Astrocyte (in vitro differentiated cells and primary cell): ENCODE results near the gene ZNF8. TPM values are rescaled to one million over a fixed set of nuclear protein-coding genes. Genes with fewer than 3 reads are reported as not detected.

Source experiments
- DNase-seq: peaks from one replicate; pipeline ENCODE4 v3.0.0-alpha.2; 2010; ENCODE audit warnings: low read depth
- FAIRE-seq: peaks from 2 replicates; lab custom pipeline; 2011; peaks lifted over from hg19 to GRCh38; lab: Jason Lieb, UNC
- H2AFZ ChIP-seq: 2 replicates; pipeline ENCODE4 v1.6.0; 2012; ENCODE audit warnings: low read depth, low read length, inconsistent platforms
- H3K27ac ChIP-seq: 2 replicates; pipeline ENCODE4 v1.5.1; 2011; ENCODE audit warnings: low read depth, low read length, inconsistent platforms
- H3K27me3 ChIP-seq: 2 replicates; pipeline ENCODE4 v1.6.0; 2011; ENCODE audit warnings: low read length, inconsistent platforms; ENCODE audit not compliant: insufficient read depth
- H3K36me3 ChIP-seq: 2 replicates; pipeline ENCODE4 v1.5.1; 2011; ENCODE audit warnings: low read length, inconsistent platforms; ENCODE audit not compliant: insufficient read depth
- H3K4me1 ChIP-seq: 2 replicates; pipeline ENCODE4 v1.5.1; 2011; ENCODE audit warnings: low read length, inconsistent platforms; ENCODE audit not compliant: insufficient read depth
- H3K4me2 ChIP-seq: 2 replicates; pipeline ENCODE4 v1.6.0; 2012; ENCODE audit warnings: low read length, inconsistent platforms
- H3K4me3 ChIP-seq: 2 replicates; pipeline ENCODE4 v1.5.1; 2011; ENCODE audit warnings: low read depth, mild to moderate bottlenecking, low read length, inconsistent platforms; ENCODE audit not compliant: insufficient read depth
- H3K79me2 ChIP-seq: 2 replicates; pipeline ENCODE4 v1.6.0; 2012; ENCODE audit warnings: mild to moderate bottlenecking, low read length, inconsistent platforms; ENCODE audit not compliant: insufficient read depth
- H3K9ac ChIP-seq: 2 replicates; pipeline ENCODE4 v1.6.0; 2012; ENCODE audit warnings: mild to moderate bottlenecking, low read length, inconsistent platforms
- H3K9me3 ChIP-seq: 2 replicates; pipeline ENCODE4 v1.5.1; 2012; ENCODE audit warnings: low read depth, mild to moderate bottlenecking, low read length, inconsistent platforms; ENCODE audit not compliant: insufficient read depth
- H4K20me1 ChIP-seq: 2 replicates; pipeline ENCODE4 v1.6.0; 2012; ENCODE audit warnings: low read length, inconsistent platforms; ENCODE audit not compliant: insufficient read depth
- H3K27ac Mint-ChIP-seq: one replicate; pipeline ENCODE4 v1.8.0; 2021; ENCODE audit warnings: mild to moderate bottlenecking, mixed read lengths; ENCODE audit not compliant: unreplicated experiment
- H3K27me3 Mint-ChIP-seq: one replicate; pipeline ENCODE4 v1.8.0; 2021; ENCODE audit warnings: low read depth, mixed read lengths; ENCODE audit not compliant: unreplicated experiment
- H3K36me3 Mint-ChIP-seq: one replicate; pipeline ENCODE4 v1.8.0; 2021; ENCODE audit warnings: low read depth, mixed read lengths; ENCODE audit not compliant: unreplicated experiment
- H3K4me1 Mint-ChIP-seq: one replicate; pipeline ENCODE4 v1.8.0; 2021; ENCODE audit warnings: low read depth, mixed read lengths; ENCODE audit not compliant: unreplicated experiment
- H3K4me3 Mint-ChIP-seq: one replicate; pipeline ENCODE4 v1.8.0; 2021; ENCODE audit warnings: mild to moderate bottlenecking, moderate library complexity, mixed read lengths; ENCODE audit not compliant: unreplicated experiment
- H3K9me3 Mint-ChIP-seq: one replicate; pipeline ENCODE4 v1.8.0; 2021; ENCODE audit warnings: mild to moderate bottlenecking, mixed read lengths; ENCODE audit not compliant: unreplicated experiment
- EZH2 ChIP-seq: IDR thresholded peaks from 2 replicates; pipeline ENCODE4 v1.6.1; 2012; ENCODE audit warnings: mild to moderate bottlenecking, low read length, inconsistent platforms; ENCODE audit not compliant: insufficient read depth
- total RNA-seq: library from RNA; stranded (reverse); gene quantifications from 2 replicates; pipeline ENCODE4 v1.2.1, GENCODE V29; 2021
- TF ChIP-seq, protein P1 (sequence below): IDR thresholded peaks from 2 replicates; pipeline ENCODE4 v1.5.1; 2011; ENCODE audit warnings: low read depth, mild to moderate bottlenecking, inconsistent platforms, low read length, moderate library complexity; ENCODE audit not compliant: insufficient read depth

The ZNF8 gene
- total RNA-seq, 1 donor from 2014 or later: 10.0 TPM

DNA sequence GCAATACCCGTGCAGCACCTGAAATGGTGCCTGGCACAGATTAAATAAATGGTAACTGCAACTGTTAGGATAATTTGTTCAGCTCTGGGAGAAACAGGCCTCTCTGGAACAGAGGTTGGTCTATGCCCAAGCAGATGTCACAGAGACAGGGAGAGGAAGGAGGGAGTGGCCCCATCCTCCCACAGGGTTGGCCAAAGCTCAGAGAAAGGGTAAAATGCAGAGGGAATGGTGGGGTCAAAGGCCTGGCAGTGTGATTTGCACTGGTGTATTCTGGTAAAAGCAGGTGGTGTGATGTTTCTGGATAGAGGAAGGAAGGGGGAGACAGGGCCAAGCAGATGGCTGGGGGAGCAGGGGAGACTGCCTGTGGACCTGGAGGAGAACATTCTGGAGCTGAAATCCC is 57.5 kb downstream of the ZNF8 start:
- Histone ChIP-seq H3K27me3 (no peaks in the 10 kb centered on the region), H3K4me1 (no peaks in the 10 kb centered on the region), H3K79me2 (no peaks in the 10 kb centered on the region), H4K20me1 (no peaks in the 10 kb centered on the region), H3K36me3 (no peaks in the 10 kb centered on the region), H2AFZ (no peak overlapping the region), H3K9ac (no peak overlapping the region), H3K4me2 (no peak overlapping the region), H3K4me3 (no peak overlapping the region), H3K27ac (no peak overlapping the region), H3K9me3 (peaks cover 20% of the 10 kb centered on the region)
- Mint-ChIP-seq H3K9me3 (peaks cover 8% of the 10 kb centered on the region), H3K36me3 (peaks cover 41% of the 10 kb centered on the region), H3K27me3 (no peaks in the 10 kb centered on the region), H3K27ac (no peak overlapping the region), H3K4me1 (no peaks in the 10 kb centered on the region), H3K4me3 (no peak overlapping the region)
- FAIRE-seq (no peak), DNase-seq (no peak)
- TF ChIP-seq EZH2: no peak
- TF ChIP-seq, protein P1, sequence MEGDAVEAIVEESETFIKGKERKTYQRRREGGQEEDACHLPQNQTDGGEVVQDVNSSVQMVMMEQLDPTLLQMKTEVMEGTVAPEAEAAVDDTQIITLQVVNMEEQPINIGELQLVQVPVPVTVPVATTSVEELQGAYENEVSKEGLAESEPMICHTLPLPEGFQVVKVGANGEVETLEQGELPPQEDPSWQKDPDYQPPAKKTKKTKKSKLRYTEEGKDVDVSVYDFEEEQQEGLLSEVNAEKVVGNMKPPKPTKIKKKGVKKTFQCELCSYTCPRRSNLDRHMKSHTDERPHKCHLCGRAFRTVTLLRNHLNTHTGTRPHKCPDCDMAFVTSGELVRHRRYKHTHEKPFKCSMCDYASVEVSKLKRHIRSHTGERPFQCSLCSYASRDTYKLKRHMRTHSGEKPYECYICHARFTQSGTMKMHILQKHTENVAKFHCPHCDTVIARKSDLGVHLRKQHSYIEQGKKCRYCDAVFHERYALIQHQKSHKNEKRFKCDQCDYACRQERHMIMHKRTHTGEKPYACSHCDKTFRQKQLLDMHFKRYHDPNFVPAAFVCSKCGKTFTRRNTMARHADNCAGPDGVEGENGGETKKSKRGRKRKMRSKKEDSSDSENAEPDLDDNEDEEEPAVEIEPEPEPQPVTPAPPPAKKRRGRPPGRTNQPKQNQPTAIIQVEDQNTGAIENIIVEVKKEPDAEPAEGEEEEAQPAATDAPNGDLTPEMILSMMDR: no peak

- H3K36me3 ChIP-seq: no peaks in the 10 kb centered on the region
- H3K9ac ChIP-seq: no peak overlapping the region
- Mint-ChIP-seq H3K4me3 (no peak overlapping the region), H3K4me1 (no peaks in the 10 kb centered on the region), H3K27ac (no peak overlapping the region), H3K9me3 (peaks cover 8% of the 10 kb centered on the region), H3K27me3 (no peaks in the 10 kb centered on the region), H3K36me3 (peaks cover 44% of the 10 kb centered on the region)
- no peak overlapping the region for H2AFZ ChIP-seq
- no peaks in the 10 kb centered on the region for H3K79me2 ChIP-seq
- H4K20me1 ChIP-seq: no peaks in the 10 kb centered on the region
- no peak overlapping the region for H3K27ac ChIP-seq
- no peaks in the 10 kb centered on the region for H3K4me1 ChIP-seq
- DNase-seq (no peak), FAIRE-seq (no peak)
- H3K27me3 ChIP-seq: no peaks in the 10 kb centered on the region
- H3K4me3 ChIP-seq: no peak overlapping the region
- peaks cover 20% of the 10 kb centered on the region for H3K9me3 ChIP-seq
- no peak overlapping the region for H3K4me2 ChIP-seq
- TF ChIP-seq, protein P1: no peak
- no peak for TF ChIP-seq EZH2
These were observed 58.1 kb downstream of the ZNF8 start for GRCh38 chr19:58336820-58337219.

GRCh38 chr19:58338336-58338735 is 59.6 kb downstream of the ZNF8 start:
- no peak overlapping the region for H3K4me2 ChIP-seq
- no peak for DNase-seq
- no peaks in the 10 kb centered on the region for H3K27me3 ChIP-seq
- Mint-ChIP-seq H3K9me3 (peaks cover 8% of the 10 kb centered on the region), H3K36me3 (peaks cover 46% of the 10 kb centered on the region), H3K4me3 (no peak overlapping the region), H3K27ac (no peak overlapping the region), H3K4me1 (no peaks in the 10 kb centered on the region), H3K27me3 (no peaks in the 10 kb centered on the region)
- no peak for TF ChIP-seq EZH2
- no peak overlapping the region for H3K4me3 ChIP-seq
- H3K9me3 ChIP-seq: peaks cover 20% of the 10 kb centered on the region
- H3K27ac ChIP-seq: no peak overlapping the region
- no peaks in the 10 kb centered on the region for H3K4me1 ChIP-seq
- no peak for FAIRE-seq
- H2AFZ ChIP-seq: no peak overlapping the region
- no peaks in the 10 kb centered on the region for H3K79me2 ChIP-seq
- H3K36me3 ChIP-seq: no peaks in the 10 kb centered on the region
- no peaks in the 10 kb centered on the region for H4K20me1 ChIP-seq
- H3K9ac ChIP-seq: no peak overlapping the region
